Stimulated activated CD8-positive, alpha-beta memory T cell treated with anti-CD3 and anti-CD28 coated beads, Interleukin-12 subunit alpha, Interleukin-12 subunit beta, amount 100 ng/mL, for 24 hours (primary cell): Measurements from ENCODE around the gene COL4A2.

Source experiments
- DNase-seq: peaks from one replicate; pipeline ENCODE4 v3.0.0-alpha.2; 2020; ENCODE audit errors: extremely low read depth

COL4A2 gene

GRCh38 chr13:110557610-110558305, 250.7 kb downstream of the COL4A2 start:
- no peak for DNase-seq

- no peak for DNase-seq
Observed at GRCh38 chr13:110559429-110559943, 252.4 kb downstream of the COL4A2 start.

DNA sequence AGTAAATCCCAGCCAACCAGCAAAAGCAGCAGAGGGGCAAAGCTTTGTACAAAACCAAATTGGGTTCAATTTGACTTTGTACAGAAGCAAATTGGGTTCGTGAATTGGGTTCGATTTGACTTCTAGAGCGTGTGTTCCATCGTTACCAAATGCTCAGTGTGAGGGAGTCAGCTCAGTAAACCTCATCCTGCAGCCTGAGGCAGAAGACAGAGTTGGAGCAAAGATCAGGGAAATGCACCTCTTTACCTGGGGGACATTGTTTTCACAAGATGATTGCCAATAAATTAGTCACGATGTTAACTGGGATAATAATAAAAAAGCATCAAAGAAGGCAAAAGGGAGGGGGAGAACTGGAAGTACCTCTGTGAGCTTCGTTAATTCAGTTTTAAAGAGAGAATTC, 252.9 kb downstream of the COL4A2 start:
- DNase-seq, result no peak

DNA sequence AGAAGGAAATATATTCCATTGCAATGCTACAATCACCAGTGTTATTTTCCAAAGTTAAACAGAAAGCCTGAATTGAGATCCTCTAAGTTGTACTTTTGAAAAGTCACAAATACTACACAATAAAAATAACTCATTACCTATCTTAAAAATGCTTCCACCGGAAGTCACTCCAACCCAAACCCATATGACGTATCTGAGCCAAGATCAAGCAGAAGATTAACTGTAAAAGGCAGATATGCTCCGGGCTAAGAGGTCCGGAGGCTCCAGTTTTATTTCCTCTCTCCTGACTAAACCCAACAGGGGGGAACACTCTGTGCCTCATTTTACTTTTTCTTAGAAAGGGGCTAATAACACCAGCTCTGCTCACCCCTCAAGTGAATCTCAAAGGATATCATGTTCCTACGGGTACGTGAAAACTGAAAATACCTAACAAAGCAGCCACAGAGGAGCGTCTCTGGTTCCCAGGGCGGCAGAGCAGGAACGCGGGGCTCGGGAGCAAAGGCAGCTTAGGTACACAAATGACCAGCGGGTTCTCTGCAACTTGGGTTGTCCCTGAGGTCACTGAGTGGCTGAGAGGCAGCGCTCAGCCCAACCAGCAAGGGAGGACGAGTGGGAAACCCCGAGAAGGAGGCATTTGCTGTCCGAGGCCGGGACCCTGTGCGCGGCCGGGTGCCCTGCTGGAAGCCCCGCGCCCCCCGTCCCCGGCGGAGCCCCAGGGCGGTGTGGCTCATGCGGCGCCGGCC, 253.7 kb downstream of the COL4A2 start:
- no peak for DNase-seq

DNA sequence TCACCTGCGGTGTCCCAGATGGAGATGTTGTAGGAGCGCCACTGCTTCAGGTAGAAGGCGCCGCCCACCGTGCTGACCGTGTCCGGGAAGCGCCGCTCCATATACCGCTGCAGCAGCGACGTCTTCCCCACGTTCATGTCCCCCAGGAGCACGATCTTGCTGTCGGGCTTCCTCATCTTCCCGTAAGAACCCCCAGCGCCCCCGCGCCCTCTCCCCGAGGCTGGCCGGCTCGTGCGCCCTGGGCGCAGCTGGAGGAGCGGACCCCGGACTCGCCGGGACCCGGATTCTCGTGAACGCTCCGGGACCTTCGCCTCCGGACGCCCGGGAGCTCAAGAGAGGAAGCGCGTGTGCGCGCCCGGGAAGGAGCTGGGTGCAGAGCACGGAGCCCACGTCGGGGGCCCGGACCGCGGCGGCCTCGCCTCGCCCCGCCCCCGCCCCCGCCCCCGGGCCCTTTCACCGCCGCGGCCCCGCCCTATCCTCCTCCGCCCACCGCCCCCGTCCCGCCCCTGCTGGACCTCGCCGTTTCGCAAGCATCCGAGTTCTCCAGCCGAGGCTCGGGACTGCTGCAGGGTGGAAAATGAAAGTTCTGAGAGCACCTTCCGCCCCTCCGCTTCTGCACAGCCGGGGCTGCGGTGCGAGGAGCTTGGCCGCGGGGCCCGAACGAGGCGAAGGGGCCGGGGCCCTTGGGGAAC, 254.4 kb downstream of the COL4A2 start, which contains the start of gene RAB20:
Gene RAB20 (minus strand): TSS at position 379 of the 692 bp plus-strand sequence. CDS start 203 bp downstream, at position 176.
- peak; percentile 10 for DNase-seq

DNA sequence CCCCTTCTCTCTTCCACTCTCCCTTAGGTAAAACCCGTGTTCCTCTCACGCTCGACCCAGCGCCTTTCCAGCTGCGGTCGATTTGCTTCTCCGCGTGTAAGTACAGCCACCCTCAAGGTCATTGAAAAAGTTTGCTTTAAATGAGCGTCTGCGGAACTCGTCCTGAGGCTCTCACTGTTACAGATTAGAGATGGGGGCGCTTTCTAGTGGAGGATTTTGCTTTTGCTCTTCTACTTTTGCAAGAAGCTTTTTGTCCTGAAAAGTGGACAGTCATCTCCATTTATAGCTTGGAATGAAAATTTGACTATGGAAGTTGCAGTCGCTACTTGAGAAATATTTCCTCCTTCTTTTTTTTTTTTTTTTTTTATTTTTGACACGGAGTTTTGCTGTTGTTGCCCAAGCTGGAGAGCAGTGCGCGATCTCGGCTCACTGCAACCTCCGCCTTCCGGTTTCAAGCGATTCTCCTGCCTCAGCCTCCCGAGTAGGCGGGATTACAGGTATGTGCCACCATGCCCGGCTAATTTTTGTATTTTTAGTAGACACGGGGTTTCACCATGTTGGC, 255.0 kb downstream of the COL4A2 start:
- no peak for DNase-seq
